Smooth muscle cell (in vitro differentiated cells): ENCODE measurements around the gene NOXO1. TPM values are rescaled to one million over a fixed set of nuclear protein-coding genes. Genes with fewer than 3 reads are reported as not detected.

ENCODE experiments used
- DNase-seq: peaks from one replicate; lab custom pipeline; 2025; ENCODE audit not compliant: unreplicated experiment; lab: John Stamatoyannopoulos, UW
- H2AFZ ChIP-seq: fragments of 200-600 bp; sonication (generic); 2 replicates; pipeline ENCODE4 v1.6.0; 2016; ENCODE audit warnings: antibody characterized with exemption, low read depth, mild to moderate bottlenecking
- H3F3A ChIP-seq: fragments of 200-600 bp; sonication (generic); 2 replicates; pipeline ENCODE4 v1.6.0; 2017; ENCODE audit warnings: antibody characterized with exemption, low read depth
- H3K27ac ChIP-seq: fragments of 200-600 bp; sonication (generic); 2 replicates; pipeline ENCODE4 v1.5.1; 2016; ENCODE audit warnings: low read depth, mild to moderate bottlenecking
- H3K27me3 ChIP-seq: fragments of 200-600 bp; sonication (generic); 2 replicates; pipeline ENCODE4 v1.6.1; 2016; ENCODE audit warnings: low read depth, mild to moderate bottlenecking
- H3K36me3 ChIP-seq: fragments of 200-600 bp; sonication (generic); 2 replicates; pipeline ENCODE4 v1.5.1; 2016; ENCODE audit warnings: low read depth
- H3K4me1 ChIP-seq: fragments of 200-600 bp; sonication (generic); 2 replicates; pipeline ENCODE4 v1.5.1; 2016; ENCODE audit warnings: low read depth
- H3K4me2 ChIP-seq: fragments of 200-600 bp; sonication (generic); 2 replicates; pipeline ENCODE4 v1.6.0; 2016; ENCODE audit warnings: mild to moderate bottlenecking
- H3K4me3 ChIP-seq: fragments of 200-600 bp; sonication (generic); 2 replicates; pipeline ENCODE4 v1.5.1; 2016; ENCODE audit warnings: mild to moderate bottlenecking
- H3K79me2 ChIP-seq: fragments of 200-600 bp; sonication (generic); 2 replicates; pipeline ENCODE4 v1.6.0; 2016; ENCODE audit warnings: low read depth, mild to moderate bottlenecking
- H3K9ac ChIP-seq: fragments of 200-600 bp; sonication (generic); 2 replicates; pipeline ENCODE4 v1.6.0; 2016; ENCODE audit warnings: low read depth
- H3K9me3 ChIP-seq: fragments of 200-600 bp; sonication (generic); replicated peaks from 2 replicates; pipeline ENCODE4 v1.5.1; 2016; ENCODE audit warnings: low read depth
- H4K20me1 ChIP-seq: fragments of 200-600 bp; sonication (generic); 2 replicates; pipeline ENCODE4 v1.6.0; 2016; ENCODE audit warnings: low read depth
- WGBS: methylation state at CpG from one replicate; pipeline ENCODE4 v1.1.7; 2016; ENCODE audit warnings: low lambda C conversion rate; 5-methylcytosine and 5-hydroxymethylcytosine counted together
- polyA plus RNA-seq: library from polyadenylated mRNA; unstranded; fragments of >200 nt; fragmentation: Nextera tagmentation; extraction: Ambion mirVana; gene quantifications from 2 replicates; pipeline ENCODE4 v1.2.1, GENCODE V29; 2016
- total RNA-seq: library from RNA; depleted of rRNA; stranded (reverse); fragments of >200 nt; gene quantifications from 2 replicates; pipeline ENCODE4 v1.2.3, GENCODE V29; 2014
- TF ChIP-seq, protein P1 (sequence below): fragments of 200-600 bp; sonication (generic); IDR thresholded peaks from 2 replicates; pipeline ENCODE4 v1.5.1; 2017; ENCODE audit warnings: borderline replicate concordance, mild to moderate bottlenecking, antibody characterized with exemption; ENCODE audit not compliant: insufficient read depth, poor library complexity, severe bottlenecking

The NOXO1 gene
- total and polyA plus RNA-seq, 2 experiments from 2014 or later: 0.13 to 0.35 TPM

DNA sequence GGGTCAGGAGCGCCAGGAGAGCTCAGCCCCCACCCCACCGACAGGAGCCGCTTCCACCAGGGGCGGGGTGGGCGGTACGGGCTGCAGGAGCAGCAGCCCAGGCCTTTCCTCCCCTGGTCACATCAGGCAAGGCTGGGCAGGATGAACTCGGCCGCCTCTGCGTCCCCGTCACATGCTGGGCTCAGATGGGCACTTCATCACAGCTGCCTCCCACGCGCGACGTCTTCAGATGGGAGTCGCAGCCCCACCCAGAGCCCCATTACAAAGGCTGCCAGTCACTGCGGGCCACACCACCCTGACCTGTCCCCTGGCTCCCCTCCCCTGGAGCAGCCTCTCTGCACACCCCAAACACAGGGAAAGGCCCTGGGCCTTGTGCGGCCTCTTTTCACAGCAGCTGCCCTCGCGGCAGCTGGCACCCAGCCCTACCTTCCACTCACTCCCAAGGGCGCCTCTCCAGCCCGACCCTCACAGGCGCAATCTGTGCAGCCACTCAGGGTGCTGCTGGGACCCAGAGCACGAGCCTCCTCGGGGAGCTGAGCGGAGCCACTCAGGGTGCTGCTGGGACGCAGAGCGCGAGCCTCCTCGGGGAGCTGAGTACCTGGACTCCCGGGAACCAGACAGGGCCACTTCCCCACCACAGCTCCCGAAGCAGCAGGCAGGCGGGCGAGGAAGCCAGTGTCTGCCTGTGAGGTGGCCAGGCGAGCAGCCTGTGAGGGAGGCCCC, 23.7 kb upstream of the NOXO1 start:
- Histone ChIP-seq H3K36me3 (no peaks in the 10 kb centered on the region), H3K27ac (no peak overlapping the region), H3K79me2 (peaks cover 66% of the 10 kb centered on the region), H3F3A (no peaks in the 10 kb centered on the region), H3K9ac (no peak overlapping the region), H3K27me3 (no peaks in the 10 kb centered on the region), H3K4me2 (no peak overlapping the region), H4K20me1 (peaks cover 87% of the 10 kb centered on the region), H3K9me3 (no peaks in the 10 kb centered on the region), H3K4me3 (no peak overlapping the region), H2AFZ (no peak overlapping the region), H3K4me1 (peaks cover 21% of the 10 kb centered on the region)
- WGBS: 91% methylated on average over 30 of the region's 34 CpGs
- no peak for DNase-seq
- TF ChIP-seq, protein P1, sequence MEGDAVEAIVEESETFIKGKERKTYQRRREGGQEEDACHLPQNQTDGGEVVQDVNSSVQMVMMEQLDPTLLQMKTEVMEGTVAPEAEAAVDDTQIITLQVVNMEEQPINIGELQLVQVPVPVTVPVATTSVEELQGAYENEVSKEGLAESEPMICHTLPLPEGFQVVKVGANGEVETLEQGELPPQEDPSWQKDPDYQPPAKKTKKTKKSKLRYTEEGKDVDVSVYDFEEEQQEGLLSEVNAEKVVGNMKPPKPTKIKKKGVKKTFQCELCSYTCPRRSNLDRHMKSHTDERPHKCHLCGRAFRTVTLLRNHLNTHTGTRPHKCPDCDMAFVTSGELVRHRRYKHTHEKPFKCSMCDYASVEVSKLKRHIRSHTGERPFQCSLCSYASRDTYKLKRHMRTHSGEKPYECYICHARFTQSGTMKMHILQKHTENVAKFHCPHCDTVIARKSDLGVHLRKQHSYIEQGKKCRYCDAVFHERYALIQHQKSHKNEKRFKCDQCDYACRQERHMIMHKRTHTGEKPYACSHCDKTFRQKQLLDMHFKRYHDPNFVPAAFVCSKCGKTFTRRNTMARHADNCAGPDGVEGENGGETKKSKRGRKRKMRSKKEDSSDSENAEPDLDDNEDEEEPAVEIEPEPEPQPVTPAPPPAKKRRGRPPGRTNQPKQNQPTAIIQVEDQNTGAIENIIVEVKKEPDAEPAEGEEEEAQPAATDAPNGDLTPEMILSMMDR: no peak

DNA sequence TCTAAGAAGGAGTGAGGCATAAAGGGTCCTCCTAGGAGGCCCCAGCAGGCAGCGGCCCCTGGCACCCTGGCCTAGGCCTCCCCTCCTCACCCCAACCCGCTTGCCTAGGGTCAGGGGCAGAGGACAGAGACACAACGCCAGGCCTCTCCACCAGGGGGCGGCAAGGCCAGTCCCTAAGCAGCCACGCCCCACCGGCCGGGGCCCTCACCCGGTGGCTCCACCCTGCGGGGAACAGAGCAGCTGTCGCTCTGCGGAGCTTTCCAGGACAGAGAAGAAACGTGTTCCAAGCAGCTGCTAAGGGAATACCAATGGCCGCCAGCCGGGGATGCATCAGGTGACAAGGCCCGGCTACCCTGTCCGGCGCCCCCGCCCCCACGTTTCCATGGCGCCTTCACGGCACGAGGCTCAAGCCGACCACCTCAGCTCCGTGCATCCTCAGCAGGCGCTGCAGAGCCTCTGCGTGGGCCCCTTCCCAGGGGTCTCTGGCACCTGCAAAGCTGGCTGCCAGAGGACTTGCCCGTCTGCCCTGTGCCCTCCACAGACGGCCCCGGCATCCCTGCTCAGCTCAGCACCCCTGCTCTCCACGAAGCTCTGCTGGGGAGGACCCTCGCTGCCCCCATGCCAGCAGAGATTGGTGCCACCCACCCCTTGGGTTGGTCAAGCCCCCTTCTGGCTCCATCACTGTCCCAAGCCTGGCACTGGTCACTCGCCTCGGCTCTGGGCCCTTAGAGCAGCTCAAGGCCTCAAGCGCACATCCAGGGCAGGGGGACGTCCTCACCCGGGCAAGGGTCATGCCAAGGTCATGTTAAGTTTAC, 22.8 kb upstream of the NOXO1 start:
- 35% methylated on average over 36 of the region's 36 CpGs for WGBS
- no peaks in the 10 kb centered on the region for H3K27me3 ChIP-seq
- no peak overlapping the region for H2AFZ ChIP-seq
- H3K4me2 ChIP-seq: peak overlapping the region; percentile 77
- no peaks in the 10 kb centered on the region for H3K36me3 ChIP-seq
- peaks cover 87% of the 10 kb centered on the region for H4K20me1 ChIP-seq
- no peaks in the 10 kb centered on the region for H3F3A ChIP-seq
- TF ChIP-seq, protein P1: peak; percentile 92
- H3K4me1 ChIP-seq: peaks cover 19% of the 10 kb centered on the region
- peaks cover 62% of the 10 kb centered on the region for H3K79me2 ChIP-seq
- no peak overlapping the region for H3K27ac ChIP-seq
- H3K9me3 ChIP-seq: no peaks in the 10 kb centered on the region
- H3K9ac ChIP-seq: no peak overlapping the region
- DNase-seq: peak; percentile 67
- H3K4me3 ChIP-seq: no peak overlapping the region

DNA sequence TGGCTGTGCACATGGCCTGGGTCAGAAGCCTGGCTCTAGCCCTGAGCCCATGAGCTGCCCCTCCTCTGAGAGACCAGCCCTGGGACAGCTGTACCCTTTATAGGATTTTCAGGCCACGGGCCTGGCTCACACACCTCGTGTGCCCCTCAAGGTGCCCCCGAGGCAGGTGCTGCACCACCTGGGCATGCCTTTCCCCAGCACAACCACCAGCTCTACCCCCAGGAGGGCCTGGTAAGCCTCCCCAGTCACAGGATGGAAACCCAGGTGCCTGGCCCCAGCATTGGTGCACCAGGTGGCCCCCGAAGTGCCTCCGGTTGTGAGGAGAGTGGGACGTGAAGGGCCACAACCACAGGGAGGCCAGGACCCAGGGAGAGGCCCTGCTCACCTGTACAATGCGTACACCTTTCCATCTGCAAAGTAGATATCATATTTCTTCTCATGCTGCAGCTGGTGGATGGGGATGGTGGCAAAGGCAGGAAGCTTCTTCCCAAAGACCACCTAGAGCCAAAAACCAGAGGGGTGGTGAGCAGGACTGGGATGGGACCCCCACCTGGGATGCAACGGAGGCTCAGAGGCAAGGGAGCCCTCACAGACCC, 22.1 kb upstream of the NOXO1 start:
- Histone ChIP-seq H4K20me1 (peaks cover 80% of the 10 kb centered on the region), H3K27me3 (no peaks in the 10 kb centered on the region), H3K4me2 (no peak overlapping the region), H3K36me3 (no peaks in the 10 kb centered on the region), H3K4me3 (no peak overlapping the region), H3K4me1 (peaks cover 15% of the 10 kb centered on the region), H3K9ac (no peak overlapping the region), H3K79me2 (peaks cover 55% of the 10 kb centered on the region), H3F3A (no peaks in the 10 kb centered on the region), H3K9me3 (no peaks in the 10 kb centered on the region), H3K27ac (no peak overlapping the region), H2AFZ (no peak overlapping the region)
- DNase-seq: no peak
- 84% methylated on average over 8 of the region's 8 CpGs for WGBS
- TF ChIP-seq, protein P1: no peak
